ENCODE data around the gene PRSS21.

PRSS21 gene

DNA sequence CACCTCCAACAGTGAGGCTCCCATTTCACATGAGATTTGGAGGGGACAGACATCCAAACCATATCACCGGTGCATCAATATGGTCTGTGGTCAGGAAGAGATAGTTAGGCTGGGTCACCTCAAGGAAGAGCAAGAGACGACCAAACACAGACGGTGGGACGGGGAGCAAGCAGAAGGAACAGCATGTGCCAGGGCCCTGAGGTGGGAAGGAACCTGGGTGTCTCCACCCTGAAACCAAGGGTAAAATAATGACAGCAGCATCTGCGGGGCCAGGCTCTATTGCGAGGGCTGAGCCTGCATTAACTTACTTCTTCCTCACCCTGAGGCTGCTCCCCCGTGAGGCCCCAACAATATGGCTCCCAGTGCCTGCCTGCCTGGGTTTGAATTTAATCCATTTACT is 8.9 kb upstream of the PRSS21 start:
- no peak for DNase-seq

DNA sequence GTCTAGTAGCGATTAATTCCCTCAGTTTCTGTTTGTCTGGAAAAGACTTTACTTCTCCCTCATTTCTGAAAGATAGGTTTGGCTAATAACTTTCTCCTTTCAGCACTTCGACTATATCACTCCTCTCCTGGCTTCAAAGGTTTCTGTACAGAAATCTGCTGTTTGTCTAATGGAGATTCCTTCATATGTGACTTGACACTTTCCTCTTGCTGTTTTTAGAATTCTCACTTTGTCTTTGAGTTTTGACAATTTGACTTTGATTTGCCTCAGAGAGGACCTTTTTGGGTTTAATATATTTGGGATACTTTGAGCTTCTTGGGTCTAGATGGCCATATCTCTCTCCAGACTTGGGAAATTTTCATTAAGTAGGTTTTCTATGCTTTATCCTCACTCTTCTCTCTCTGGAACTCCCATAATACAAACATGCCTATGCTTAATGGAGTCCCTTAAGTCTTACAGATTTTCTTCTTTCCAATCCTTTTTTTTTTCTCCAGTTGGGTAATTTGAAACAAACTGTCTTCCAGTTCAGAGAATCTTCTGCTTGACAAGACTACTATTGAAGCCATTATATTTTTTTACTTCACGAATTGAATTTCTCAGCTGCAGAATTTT is 7.8 kb upstream of the PRSS21 start:
- DNase-seq, result no peak

DNA sequence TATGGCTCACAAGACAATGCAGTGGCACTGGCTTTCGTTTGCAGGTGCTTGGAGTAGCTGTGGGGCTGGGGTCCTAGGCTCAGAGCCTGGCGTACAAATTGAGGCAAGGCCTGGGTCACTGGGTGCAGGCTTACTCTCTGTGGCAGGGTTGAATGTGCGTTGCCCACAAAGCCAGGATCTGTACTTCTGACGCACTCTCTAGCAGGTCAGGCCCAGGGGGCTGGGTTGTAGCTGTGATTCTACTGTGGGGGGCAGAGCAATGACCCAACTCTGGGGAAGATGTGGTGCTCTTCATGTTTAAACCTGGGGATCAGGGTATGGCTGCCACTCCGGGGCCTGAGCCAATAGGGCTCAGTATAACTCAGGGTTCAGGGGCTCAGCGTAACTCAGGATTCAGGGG is 6.4 kb upstream of the PRSS21 start:
- no peak for DNase-seq

- DNase-seq, result no peak
Measured at GRCh38 chr16:2811703-2812471, 5.2 kb upstream of the PRSS21 start.

- DNase-seq, result no peak
Measured at GRCh38 chr16:2813771-2814221, 3.2 kb upstream of the PRSS21 start.

- DNase-seq, result no peak
Measured at GRCh38 chr16:2814551-2815298, 2.3 kb upstream of the PRSS21 start.

DNA sequence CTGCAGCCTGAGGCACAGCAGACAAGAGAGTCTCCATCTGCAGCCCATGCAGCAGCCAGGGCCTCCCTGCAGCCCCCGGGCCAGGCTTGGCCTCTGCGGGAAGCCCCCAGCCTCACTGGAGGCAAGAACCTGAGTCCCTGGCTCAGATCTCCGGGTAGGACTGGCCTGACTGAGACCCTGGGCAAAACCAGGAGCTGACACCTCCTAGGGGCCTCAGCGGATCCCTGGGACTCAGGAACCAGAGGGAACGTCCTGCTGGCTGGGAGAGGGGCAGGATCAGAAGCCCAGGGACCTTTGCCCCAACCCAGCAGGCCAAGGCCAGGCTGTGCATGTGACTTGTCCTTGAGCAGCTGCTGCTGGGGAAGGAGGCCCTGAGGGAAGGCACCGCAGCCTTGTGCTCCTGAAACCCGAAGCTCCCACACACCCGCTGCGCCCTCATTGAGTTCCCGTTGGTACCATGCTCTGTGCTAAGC is 1.7 kb upstream of the PRSS21 start:
- no peak for DNase-seq

GRCh38 chr16:2817340-2818271 is 569 bp downstream of the PRSS21 start:
- peak; percentile 41 for DNase-seq

GRCh38 chr16:2818272-2818876 is 1.3 kb downstream of the PRSS21 start:
- DNase-seq, result no peak

GRCh38 chr16:2819179-2819938 is 2.3 kb downstream of the PRSS21 start:
- no peak for DNase-seq

DNA sequence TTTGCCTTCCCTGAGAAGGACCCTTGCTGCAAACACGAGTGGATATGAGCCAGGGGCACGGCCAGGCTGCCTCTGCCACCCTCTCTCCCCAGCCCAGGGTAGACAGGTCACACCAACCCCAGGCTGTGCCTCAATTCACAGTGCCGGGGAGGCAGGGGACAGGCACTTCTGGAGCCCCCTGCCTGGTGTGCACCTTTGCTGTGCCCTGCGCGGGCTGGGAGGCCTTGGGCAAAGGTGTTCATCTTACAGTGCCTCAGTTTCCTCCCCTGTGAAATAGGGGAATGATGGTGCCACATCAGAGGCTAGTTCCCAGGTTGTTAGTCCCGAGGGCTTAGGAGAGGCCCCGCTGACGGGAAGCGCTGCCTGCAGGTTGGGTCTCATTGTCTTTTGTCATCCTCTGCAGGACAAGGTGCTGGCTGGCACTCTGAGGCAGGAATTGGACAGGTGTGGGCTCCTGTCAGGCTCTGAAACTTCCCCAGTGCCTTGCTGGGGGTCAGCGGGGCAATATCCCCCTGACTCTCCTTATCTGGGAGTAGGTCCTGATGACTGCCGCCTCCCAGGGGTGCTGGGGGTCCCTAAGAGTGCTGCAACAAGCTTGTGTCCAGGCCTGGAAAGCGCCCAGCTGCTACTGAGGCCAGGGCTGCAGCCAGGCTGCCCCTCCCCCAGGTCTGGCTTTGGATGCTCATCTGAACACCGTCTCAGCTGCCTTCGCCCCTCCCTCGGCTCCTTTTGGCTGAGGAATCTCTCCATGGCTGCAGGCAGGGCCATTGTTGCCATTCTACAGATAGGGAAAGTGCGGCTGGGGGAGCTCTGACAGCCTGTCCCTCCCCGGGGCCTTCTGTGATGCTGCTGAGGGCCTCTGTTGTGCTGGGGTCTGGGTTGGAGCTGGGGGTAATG is 3.1 kb downstream of the PRSS21 start:
- DNase-seq, result no peak

DNA sequence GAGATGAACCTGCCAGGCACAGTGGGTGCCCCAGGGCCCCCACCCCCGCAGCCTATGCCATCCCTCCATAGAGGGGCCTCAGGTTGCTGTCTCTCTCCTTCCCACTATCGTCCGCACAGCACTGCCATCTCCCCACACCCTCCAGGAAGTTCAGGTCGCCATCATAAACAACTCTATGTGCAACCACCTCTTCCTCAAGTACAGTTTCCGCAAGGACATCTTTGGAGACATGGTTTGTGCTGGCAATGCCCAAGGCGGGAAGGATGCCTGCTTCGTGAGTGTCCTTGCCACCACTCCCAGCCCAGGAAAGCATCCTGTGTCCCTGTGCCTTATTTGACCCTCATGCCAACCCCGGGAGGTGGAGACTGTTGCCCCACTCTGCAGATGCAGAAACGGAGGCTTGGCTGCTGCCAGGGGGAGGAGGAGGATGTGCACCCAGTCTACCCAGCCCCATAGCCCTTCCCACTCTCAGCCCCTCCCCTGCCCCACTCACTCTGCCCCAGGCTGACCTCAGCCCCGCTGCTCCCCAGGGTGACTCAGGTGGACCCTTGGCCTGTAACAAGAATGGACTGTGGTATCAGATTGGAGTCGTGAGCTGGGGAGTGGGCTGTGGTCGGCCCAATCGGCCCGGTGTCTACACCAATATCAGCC is 3.9 kb downstream of the PRSS21 start:
- no peak for DNase-seq

DNA sequence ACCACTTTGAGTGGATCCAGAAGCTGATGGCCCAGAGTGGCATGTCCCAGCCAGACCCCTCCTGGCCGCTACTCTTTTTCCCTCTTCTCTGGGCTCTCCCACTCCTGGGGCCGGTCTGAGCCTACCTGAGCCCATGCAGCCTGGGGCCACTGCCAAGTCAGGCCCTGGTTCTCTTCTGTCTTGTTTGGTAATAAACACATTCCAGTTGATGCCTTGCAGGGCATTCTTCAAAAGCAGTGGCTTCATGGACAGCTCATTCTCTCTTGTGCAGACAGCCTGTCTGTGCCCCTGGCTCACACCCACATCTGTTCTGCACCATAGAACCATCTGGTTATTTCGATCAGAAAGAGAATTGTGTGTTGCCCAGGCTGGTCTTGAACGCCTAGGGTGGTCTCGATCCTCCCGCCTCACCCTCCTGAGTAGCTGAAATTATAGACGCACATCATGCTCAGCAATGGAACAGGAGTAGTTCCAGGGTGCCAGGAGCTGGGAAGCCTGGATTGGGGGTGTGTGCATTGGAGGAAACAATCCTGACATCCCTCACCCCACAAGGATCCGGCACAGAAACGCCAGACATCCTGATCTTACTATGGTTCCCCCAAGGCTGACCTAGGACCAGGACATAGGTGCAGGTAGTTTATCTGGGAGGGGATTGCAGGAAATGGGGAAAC is 4.6 kb downstream of the PRSS21 start:
- DNase-seq, result no peak

- DNase-seq, result no peak
Measured at GRCh38 chr16:2822158-2822495, 5.1 kb downstream of the PRSS21 start.

- no peak for DNase-seq
Measured at GRCh38 chr16:2822496-2822895, 5.5 kb downstream of the PRSS21 start.

GRCh38 chr16:2824626-2825025 is 7.6 kb downstream of the PRSS21 start:
- DNase-seq, result no peak

GRCh38 chr16:2825049-2825742 is 8.2 kb downstream of the PRSS21 start:
- DNase-seq, result no peak

GRCh38 chr16:2825906-2826305 is 8.9 kb downstream of the PRSS21 start:
- DNase-seq, result no peak

Data from stimulated activated CD4-positive, alpha-beta T cell treated with anti-CD3 and anti-CD28 coated beads, Interleukin-15, amount 100 ng/mL, for 24 hours (primary cell).